ENCODE measurements around the gene PHYH. TPM values are rescaled to one million over a fixed set of nuclear protein-coding genes. Genes with fewer than 3 reads are reported as not detected.

Gene PHYH
- total RNA-seq, 1 donor from 2014 or later, result 20.4 TPM

GRCh38 chr10:13263591-13263990 lies 36.3 kb downstream of the PHYH start:
- H3K27ac Mint-ChIP-seq (ENCODE audit: unreplicated experiment), result no peak overlapping the region

GRCh38 chr10:13262433-13262832 lies 37.4 kb downstream of the PHYH start:
- H3K36me3 Mint-ChIP-seq (ENCODE audit: unreplicated experiment), result peaks cover 5% of the 10 kb centered on the region
- H3K27me3 Mint-ChIP-seq (ENCODE audit: unreplicated experiment), result peaks cover 6% of the 10 kb centered on the region
- no peak overlapping the region for H3K27ac Mint-ChIP-seq (ENCODE audit: unreplicated experiment)
- no peak for TF ChIP-seq CTCF (IDR thresholded peaks at IDR 0.05; ENCODE audit: partially characterized antibody, unreplicated experiment)
- DNase-seq, result no peak
- peaks cover 8% of the 10 kb centered on the region for H3K9me3 Mint-ChIP-seq (ENCODE audit: unreplicated experiment)
- H3K4me3 Mint-ChIP-seq (ENCODE audit: unreplicated experiment), result no peak overlapping the region
- no peaks in the 10 kb centered on the region for H3K4me1 Mint-ChIP-seq (ENCODE audit: low read depth, unreplicated experiment)

More at GRCh38 chr10:13263591-13263990, 36.3 kb downstream of the PHYH start:
- H3K27me3 Mint-ChIP-seq (ENCODE audit: unreplicated experiment), result peaks cover 6% of the 10 kb centered on the region
- DNase-seq, result no peak
- H3K4me3 Mint-ChIP-seq (ENCODE audit: unreplicated experiment), result no peak overlapping the region
- H3K36me3 Mint-ChIP-seq (ENCODE audit: unreplicated experiment), result peaks cover 5% of the 10 kb centered on the region
- no peak for TF ChIP-seq CTCF (IDR thresholded peaks at IDR 0.05; ENCODE audit: partially characterized antibody, unreplicated experiment)
- H3K4me1 Mint-ChIP-seq (ENCODE audit: low read depth, unreplicated experiment), result no peaks in the 10 kb centered on the region
- H3K9me3 Mint-ChIP-seq (ENCODE audit: unreplicated experiment), result peaks cover 5% of the 10 kb centered on the region

- H3K36me3 Mint-ChIP-seq (ENCODE audit: unreplicated experiment), result peaks cover 5% of the 10 kb centered on the region
- H3K27me3 Mint-ChIP-seq (ENCODE audit: unreplicated experiment), result peaks cover 2% of the 10 kb centered on the region
- no peaks in the 10 kb centered on the region for H3K4me1 Mint-ChIP-seq (ENCODE audit: low read depth, unreplicated experiment)
- no peak for TF ChIP-seq CTCF (IDR thresholded peaks at IDR 0.05; ENCODE audit: partially characterized antibody, unreplicated experiment)
- no peak for DNase-seq
- H3K9me3 Mint-ChIP-seq (ENCODE audit: unreplicated experiment), result peaks cover 6% of the 10 kb centered on the region
- H3K4me3 Mint-ChIP-seq (ENCODE audit: unreplicated experiment), result no peak overlapping the region
- H3K27ac Mint-ChIP-seq (ENCODE audit: unreplicated experiment), result no peak overlapping the region
Measured at GRCh38 chr10:13257621-13258140, 42.2 kb downstream of the PHYH start.

- H3K9me3 Mint-ChIP-seq (ENCODE audit: unreplicated experiment), result peaks cover 6% of the 10 kb centered on the region
- no peak for TF ChIP-seq CTCF (IDR thresholded peaks at IDR 0.05; ENCODE audit: partially characterized antibody, unreplicated experiment)
- H3K36me3 Mint-ChIP-seq (ENCODE audit: unreplicated experiment), result peaks cover 5% of the 10 kb centered on the region
- DNase-seq, result no peak
- H3K4me1 Mint-ChIP-seq (ENCODE audit: low read depth, unreplicated experiment), result no peaks in the 10 kb centered on the region
- peaks cover 2% of the 10 kb centered on the region for H3K27me3 Mint-ChIP-seq (ENCODE audit: unreplicated experiment)
- no peak overlapping the region for H3K4me3 Mint-ChIP-seq (ENCODE audit: unreplicated experiment)
- H3K27ac Mint-ChIP-seq (ENCODE audit: unreplicated experiment), result no peak overlapping the region
Measured at GRCh38 chr10:13256627-13257026, 43.2 kb downstream of the PHYH start.

GRCh38 chr10:13253726-13254125 lies 46.1 kb downstream of the PHYH start:
- Mint-ChIP-seq H3K36me3 (ENCODE audit: unreplicated experiment) (no peaks in the 10 kb centered on the region), H3K27ac (ENCODE audit: unreplicated experiment) (no peak overlapping the region), H3K4me3 (ENCODE audit: unreplicated experiment) (no peak overlapping the region), H3K9me3 (ENCODE audit: unreplicated experiment) (peaks cover 3% of the 10 kb centered on the region), H3K4me1 (ENCODE audit: low read depth, unreplicated experiment) (no peaks in the 10 kb centered on the region), H3K27me3 (ENCODE audit: unreplicated experiment) (no peaks in the 10 kb centered on the region)
- no peak for TF ChIP-seq CTCF (IDR thresholded peaks at IDR 0.05; ENCODE audit: partially characterized antibody, unreplicated experiment)
- no peak for DNase-seq
